CD4-positive, alpha-beta memory T cell (primary cell): Measurements from ENCODE around the gene OR4D2. TPM values are rescaled to one million over a fixed set of nuclear protein-coding genes. Genes with fewer than 3 reads are reported as not detected.
A peak's percentile ranks its signal among the peaks of the same experiment; 100 is the strongest.
"Not testable (repeated sequence)": the region's sequence is repeated elsewhere in the genome, so short reads cannot be mapped to it uniquely, and the experiment has no call there.

Experiments used
- CTCF ChIA-PET: fragments of 350-600 bp; sonication (Branson Sonifier 250); formaldehyde crosslinking; loops from one replicate; lab custom pipeline; 2021; ENCODE audit warnings: inconsistent platforms; ENCODE audit not compliant: partially characterized antibody; lab: Charles Lee
- POLR2A ChIA-PET: fragments of 350-600 bp; sonication (Branson Sonifier 250); formaldehyde crosslinking; loops from one replicate; lab custom pipeline; 2021; ENCODE audit not compliant: partially characterized antibody; lab: Charles Lee
- DNase-seq, 5 donors: peaks; one replicate each; pipeline versions ENCODE4 v3.0.0 to v3.0.0-alpha.2; 2020 to 2022; ENCODE audit warnings: mixed read lengths in 1 of 5
- H3K27ac ChIP-seq: one replicate; pipeline ENCODE4 v1.7.0; 2013; ENCODE audit warnings: low read depth, low read length
- H3K27me3 ChIP-seq: 2 replicates; pipeline ENCODE4 v1.7.0; 2013; ENCODE audit warnings: mild to moderate bottlenecking, low read length, moderate library complexity; ENCODE audit not compliant: insufficient read depth
- H3K36me3 ChIP-seq: 2 replicates; pipeline ENCODE4 v1.7.0; 2013; ENCODE audit warnings: mild to moderate bottlenecking, low read length, moderate library complexity; ENCODE audit not compliant: insufficient read depth
- H3K4me1 ChIP-seq: 2 replicates; pipeline ENCODE4 v1.7.0; 2013; ENCODE audit warnings: mild to moderate bottlenecking, low read length, moderate library complexity; ENCODE audit not compliant: insufficient read depth
- H3K4me3 ChIP-seq, 2 donors: one replicate each; pipeline ENCODE4 v1.7.0; 2013; ENCODE audit warnings: low read length in 2 of 2, mild to moderate bottlenecking in 1 of 2
- H3K9me3 ChIP-seq, 2 donors: one replicate each; pipeline ENCODE4 v1.7.0; 2013; ENCODE audit warnings: low read length in 2 of 2, control low read depth in 1 of 2; ENCODE audit not compliant: control insufficient read depth in 1 of 2
- H3K27ac Mint-ChIP-seq, 7 donors: one replicate each; pipeline ENCODE4 v1.8.0; 2020 to 2021; ENCODE audit warnings: mixed read lengths in 7 of 7, mild to moderate bottlenecking in 6 of 7, inconsistent platforms in 3 of 7, moderate library complexity in 3 of 7
- H3K27me3 Mint-ChIP-seq, 2 donors: one replicate each; pipeline ENCODE4 v1.8.0; 2020 to 2021; ENCODE audit warnings: mixed read lengths in 2 of 2
- H3K36me3 Mint-ChIP-seq, 2 donors: one replicate each; pipeline ENCODE4 v1.8.0; 2020 to 2021; ENCODE audit warnings: mixed read lengths in 2 of 2, inconsistent platforms in 1 of 2, mild to moderate bottlenecking in 1 of 2
- H3K4me1 Mint-ChIP-seq, 4 donors: one replicate each; pipeline ENCODE4 v1.8.0; 2020 to 2021; ENCODE audit warnings: mixed read lengths in 4 of 4, mild to moderate bottlenecking in 1 of 4
- H3K4me3 Mint-ChIP-seq, 8 donors: one replicate each; pipeline ENCODE4 v1.8.0; 2020 to 2021; ENCODE audit warnings: mixed read lengths in 8 of 8, mild to moderate bottlenecking in 7 of 8, moderate library complexity in 6 of 8, inconsistent platforms in 3 of 8
- H3K9me3 Mint-ChIP-seq, 8 donors: one replicate each; pipeline ENCODE4 v1.8.0; 2020 to 2021; ENCODE audit warnings: mixed read lengths in 8 of 8, mild to moderate bottlenecking in 5 of 8, inconsistent platforms in 3 of 8, moderate library complexity in 1 of 8
- intact Hi-C: fragments of 100-400 bp; cut with micrococcal nuclease; formaldehyde crosslinking; loops from one replicate; pipeline ENCODE4 v1.15.1; 2023
- polyA plus RNA-seq, 2 donors: library from polyadenylated mRNA; unstranded; fragments of 300-500 nt; fragmentation: Illumina TruSeq; gene quantifications; one replicate each; pipeline ENCODE4 v1.2.3, GENCODE V29; 2021
- total RNA-seq, 2 experiments: library from RNA; stranded (reverse); gene quantifications; one replicate each; pipeline ENCODE4 v1.2.3, GENCODE V29; 2021

Gene OR4D2
- total RNA-seq (not detected), polyA plus RNA-seq (not detected)

GRCh38 chr17:58166682-58167081, at the start of gene OR4D2:
OR4D2 (plus strand) TSS chr17:58166982; CDS start chr17:58169656, 2,674 bp downstream.
- Mint-ChIP-seq H3K27me3 (no peaks in the 10 kb centered on the region), H3K4me3 (peak within 1 kb of the TSS in 3 of 8 donors; percentile 12 to 41 (median 27)), H3K4me1 (peaks cover 47 to 79% (median 55%) of the 10 kb centered on the region in 4 donors), H3K27ac (peak within 1 kb of the TSS in 4 of 7 donors; percentile 63 to 87 (median 76)), H3K36me3 (no peaks in the 10 kb centered on the region), H3K9me3 (peaks cover 0 to 4% (median 0%) of the 10 kb centered on the region in 8 donors)
- H3K4me1 ChIP-seq = peaks cover 47% of the 10 kb centered on the region
- H3K4me3 ChIP-seq = no peak within 1 kb of the TSS
- no peak for DNase-seq
- no peaks in the 10 kb centered on the region for H3K36me3 ChIP-seq
- H3K27ac ChIP-seq = no peak within 1 kb of the TSS
- CTCF ChIA-PET = interaction anchor here (1.2 to 2.5 kb wide), 2 partner anchors 44 to 54 kb away, joined by 3 to 11 read pairs; no protein-coding TSS in a partner anchor
- no peaks in the 10 kb centered on the region for H3K27me3 ChIP-seq
- POLR2A ChIA-PET = interaction anchor here (3.5 kb wide), 1 partner anchor 10 kb away, joined by 14 read pairs; no protein-coding TSS in a partner anchor
- intact Hi-C loops = no loop called here
- no peaks in the 10 kb centered on the region for H3K9me3 ChIP-seq

DNA sequence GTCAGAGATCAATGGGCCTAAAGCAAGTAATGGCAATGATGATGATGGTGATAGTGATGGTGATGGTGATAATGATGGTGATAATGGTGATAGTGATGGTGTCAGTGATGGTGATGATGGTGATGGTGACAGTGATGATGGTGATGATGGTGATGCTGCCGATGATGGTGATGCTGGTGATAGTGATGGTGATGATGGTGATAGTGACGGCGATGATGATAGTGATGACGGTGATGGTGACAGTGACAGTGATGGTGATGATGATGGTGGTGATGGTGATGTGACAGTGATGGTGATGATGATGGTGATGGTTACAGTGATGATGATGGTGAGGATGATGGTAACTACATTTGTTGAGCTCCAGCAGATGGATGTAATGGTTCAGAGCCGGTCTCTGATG, 49.4 kb upstream of the OR4D2 start:
- Histone ChIP-seq H3K4me1 (peaks cover 7% of the 10 kb centered on the region), H3K27me3 (no peaks in the 10 kb centered on the region), H3K9me3 (no peaks in the 10 kb centered on the region), H3K4me3 (no peak overlapping the region), H3K36me3 (no peaks in the 10 kb centered on the region), H3K27ac (no peak overlapping the region)
- ChIA-PET POLR2A (no interaction called here), CTCF (interaction anchor here (2.0 to 3.1 kb wide), 2 partner anchors 53 to 55 kb away, joined by 7 to 18 read pairs; no protein-coding TSS in a partner anchor)
- Mint-ChIP-seq H3K27me3 (peaks cover 7 to 11% of the 10 kb centered on the region in 2 donors), H3K9me3 (peaks cover 0 to 2% (median 0%) of the 10 kb centered on the region in 8 donors), H3K36me3 (no peaks in the 10 kb centered on the region), H3K4me1 (peaks cover 7 to 13% (median 10%) of the 10 kb centered on the region in 4 donors), H3K27ac (peak overlapping the region in 1 of 7 donors; percentile 23), H3K4me3 (no peak overlapping the region)
- intact Hi-C loops = no loop called here
- no peak for DNase-seq

- H3K4me3 ChIP-seq = no peak overlapping the region
- POLR2A ChIA-PET = interaction anchor here (0.8 to 1.3 kb wide), 3 partner anchors 21 to 113 kb away, joined by 3 to 9 read pairs (median 4); partner anchors contain the start of gene SRSF1
- H3K27ac Mint-ChIP-seq = no peak overlapping the region
- H3K9me3 ChIP-seq = no peaks in the 10 kb centered on the region
- peaks cover 7 to 11% of the 10 kb centered on the region in 2 donors for H3K27me3 Mint-ChIP-seq
- no peak overlapping the region for H3K27ac ChIP-seq
- DNase-seq = no peak
- no peak overlapping the region for H3K4me3 Mint-ChIP-seq
- no peaks in the 10 kb centered on the region for H3K27me3 ChIP-seq
- H3K4me1 Mint-ChIP-seq = peaks cover 9 to 18% (median 14%) of the 10 kb centered on the region in 4 donors
- peaks cover 8% of the 10 kb centered on the region for H3K4me1 ChIP-seq
- CTCF ChIA-PET = interaction anchor here (8.1 kb wide), 1 partner anchor 52 kb away, joined by 191 read pairs; no protein-coding TSS in a partner anchor
- intact Hi-C loops = no loop called here
- no peaks in the 10 kb centered on the region for H3K36me3 Mint-ChIP-seq
- peaks cover 0 to 2% (median 0%) of the 10 kb centered on the region in 8 donors for H3K9me3 Mint-ChIP-seq
- H3K36me3 ChIP-seq = no peaks in the 10 kb centered on the region
These were observed 47.3 kb upstream of the OR4D2 start for GRCh38 chr17:58119491-58119890.

DNA sequence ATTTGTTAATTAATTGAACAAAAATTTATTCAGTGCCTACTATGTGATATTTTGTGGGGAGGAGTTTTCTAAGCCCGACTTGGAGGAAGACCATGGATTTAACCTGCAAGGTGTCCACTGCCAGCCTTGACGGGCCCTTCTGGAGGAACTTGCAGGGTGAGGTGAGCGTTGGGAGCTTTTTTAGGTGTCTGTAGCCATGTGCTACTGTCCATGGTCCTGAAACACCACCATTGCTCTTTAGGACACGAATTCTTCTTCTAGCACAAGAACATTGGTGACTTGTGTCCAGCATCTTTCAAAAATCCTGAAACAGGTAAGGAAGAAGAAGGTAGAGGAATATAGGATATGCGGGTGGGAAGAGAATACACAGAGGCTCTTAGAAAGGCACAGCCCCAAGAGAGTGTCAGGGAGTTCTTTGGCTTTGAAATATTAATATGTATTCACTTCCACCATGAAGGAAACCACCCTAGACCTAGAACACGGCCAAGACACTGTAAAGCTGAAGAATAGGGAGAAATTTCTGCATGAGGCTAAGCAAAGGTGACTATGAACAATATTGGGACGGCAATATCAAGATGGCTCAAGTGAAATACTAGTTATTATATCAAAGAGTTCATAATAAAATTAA, 46.5 kb upstream of the OR4D2 start:
- H3K9me3 ChIP-seq = no peaks in the 10 kb centered on the region
- Mint-ChIP-seq H3K27ac (no peak overlapping the region), H3K4me3 (no peak overlapping the region), H3K4me1 (peaks cover 9 to 18% (median 14%) of the 10 kb centered on the region in 4 donors), H3K36me3 (no peaks in the 10 kb centered on the region), H3K27me3 (peaks cover 7 to 11% of the 10 kb centered on the region in 2 donors), H3K9me3 (peaks cover 0 to 2% (median 0%) of the 10 kb centered on the region in 8 donors)
- no peaks in the 10 kb centered on the region for H3K36me3 ChIP-seq
- intact Hi-C loops = no loop called here
- peaks cover 8% of the 10 kb centered on the region for H3K4me1 ChIP-seq
- POLR2A ChIA-PET = interaction anchor here (0.8 to 3.5 kb wide), 4 partner anchors 22 to 113 kb away, joined by 3 to 16 read pairs (median 6); partner anchors contain the start of gene SRSF1
- H3K27ac ChIP-seq = no peak overlapping the region
- H3K4me3 ChIP-seq = no peak overlapping the region
- CTCF ChIA-PET = interaction anchor here (1.8 to 8.1 kb wide), 6 partner anchors 31 to 80 kb away, joined by 4 to 191 read pairs (median 19); no protein-coding TSS in a partner anchor
- peak; percentile 56 to 62 (median 59) for DNase-seq
- H3K27me3 ChIP-seq = no peaks in the 10 kb centered on the region

GRCh38 chr17:58121925-58122324, 44.9 kb upstream of the OR4D2 start:
- Mint-ChIP-seq H3K27me3 (peaks cover 5 to 11% of the 10 kb centered on the region in 2 donors), H3K36me3 (no peaks in the 10 kb centered on the region), H3K4me3 (peak overlapping the region in 1 of 8 donors; percentile 61), H3K9me3 (no peaks in the 10 kb centered on the region), H3K4me1 (peaks cover 9 to 18% (median 15%) of the 10 kb centered on the region in 4 donors), H3K27ac (peak overlapping the region in 1 of 7 donors; percentile 22)
- H3K27ac ChIP-seq = no peak overlapping the region
- peak; percentile 51 to 68 (median 65) for DNase-seq
- H3K36me3 ChIP-seq = no peaks in the 10 kb centered on the region
- POLR2A ChIA-PET = interaction anchor here (0.7 to 3.5 kb wide), 6 partner anchors 15 to 272 kb away, joined by 3 to 32 read pairs (median 6); partner anchors contain the start of gene MRPS23
- intact Hi-C loops = loop anchor here (1.0 kb wide), 2 partner anchors 35 to 50 kb away; no protein-coding TSS in a partner anchor
- H3K27me3 ChIP-seq = no peaks in the 10 kb centered on the region
- CTCF ChIA-PET = interaction anchor here (0.7 to 8.1 kb wide), 23 partner anchors 15 to 715 kb away, joined by 3 to 191 read pairs (median 5); partner anchors contain the start of gene OR4D2
- no peaks in the 10 kb centered on the region for H3K9me3 ChIP-seq
- no peak overlapping the region for H3K4me3 ChIP-seq
- peaks cover 8% of the 10 kb centered on the region for H3K4me1 ChIP-seq

GRCh38 chr17:58127846-58128245, 38.9 kb upstream of the OR4D2 start:
- Histone ChIP-seq H3K27me3 (no peaks in the 10 kb centered on the region), H3K27ac (no peak overlapping the region), H3K9me3 (no peaks in the 10 kb centered on the region), H3K4me3 (no peak overlapping the region), H3K4me1 (no peaks in the 10 kb centered on the region), H3K36me3 (no peaks in the 10 kb centered on the region)
- POLR2A ChIA-PET = interaction anchor here (0.9 kb wide), 1 partner anchor 25 kb away, joined by 3 read pairs; no protein-coding TSS in a partner anchor
- Mint-ChIP-seq H3K4me3 (no peak overlapping the region), H3K4me1 (peaks cover 4 to 8% (median 5%) of the 10 kb centered on the region in 4 donors), H3K27me3 (no peaks in the 10 kb centered on the region), H3K9me3 (no peaks in the 10 kb centered on the region), H3K27ac (no peak overlapping the region), H3K36me3 (no peaks in the 10 kb centered on the region)
- DNase-seq = no peak
- CTCF ChIA-PET = interaction anchor here (0.7 kb wide), 1 partner anchor 23 kb away, joined by 5 read pairs; no protein-coding TSS in a partner anchor
- intact Hi-C loops = no loop called here

- H3K4me3 Mint-ChIP-seq, H3K27ac Mint-ChIP-seq, H3K4me1 Mint-ChIP-seq, H3K4me1 ChIP-seq, H3K27me3 Mint-ChIP-seq, H3K4me3 ChIP-seq, DNase-seq, H3K27ac ChIP-seq, H3K27me3 ChIP-seq, H3K9me3 ChIP-seq, POLR2A ChIA-PET, CTCF ChIA-PET, intact Hi-C loops, H3K36me3 ChIP-seq, H3K36me3 Mint-ChIP-seq: not testable (repeated sequence)
- H3K9me3 Mint-ChIP-seq = peaks cover 0 to 22% (median 3%) of the 10 kb centered on the region in 8 donors
These were observed 34.1 kb upstream of the OR4D2 start for GRCh38 chr17:58132697-58133096.
